ENCODE data around the gene LNX1. TPM values are rescaled to one million over a fixed set of nuclear protein-coding genes. Genes with fewer than 3 reads are reported as not detected.

LNX1 gene
- polyA plus RNA-seq, 3 donors, result 0.09 to 0.13 TPM; not detected in 1

DNA sequence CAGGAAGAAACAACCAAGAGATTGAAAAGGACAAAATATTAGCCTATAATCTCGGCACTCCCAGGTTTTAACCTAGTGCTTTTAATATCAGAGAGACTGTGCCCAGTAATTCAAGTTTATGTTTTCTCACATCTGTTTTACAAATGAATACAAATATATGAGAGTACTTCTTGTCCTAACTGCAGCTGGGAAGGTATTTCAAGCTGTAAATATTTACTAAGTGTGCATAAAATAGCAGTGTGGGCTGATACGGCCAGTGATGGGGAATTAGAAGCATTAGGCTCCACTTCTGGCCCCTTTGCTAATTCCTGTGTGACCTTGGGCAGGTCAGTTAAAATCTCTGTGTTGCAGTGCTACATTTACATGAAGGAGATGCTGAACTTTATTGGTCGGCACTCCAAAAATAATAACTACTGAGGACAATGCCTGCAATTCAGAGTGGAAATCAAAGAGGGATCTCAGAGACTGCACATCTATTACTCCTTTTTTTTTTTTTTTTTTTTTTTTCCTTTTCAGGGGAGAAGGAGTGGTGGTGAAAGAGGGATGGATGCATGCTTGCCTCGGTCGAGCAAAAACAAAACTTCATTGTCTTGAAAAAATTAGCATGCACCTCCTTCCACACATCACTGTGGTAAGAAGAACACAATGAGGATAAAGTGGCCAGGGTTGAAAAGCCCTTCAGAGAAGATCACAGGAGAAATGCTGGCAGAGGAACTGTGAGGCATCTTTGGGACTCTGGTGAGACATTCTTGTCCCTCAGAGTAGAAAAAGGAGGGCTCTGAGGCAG, 44.6 kb upstream of the LNX1 start:
- intact Hi-C loops (cut with micrococcal nuclease), result no loop called here
- no peak overlapping the region for H2AFZ ChIP-seq (ENCODE audit: insufficient read depth, low read depth, low read length, poor library complexity, severe bottlenecking)
- peaks cover 8 to 10% of the 10 kb centered on the region in 2 donors for H3K4me1 ChIP-seq (ENCODE audit: control insufficient read depth in 1 of 2, insufficient read depth in 2 of 2, low read length in 2 of 2)
- Mint-ChIP-seq H3K9me3 (no peaks in the 10 kb centered on the region), H3K27ac (no peak overlapping the region), H3K4me1 (peaks cover 14% of the 10 kb centered on the region), H3K4me3 (no peak overlapping the region), H3K27me3 (ENCODE audit: low read depth in 3 of 3) (peaks cover 2 to 3% (median 2%) of the 10 kb centered on the region in 3 donors), H3K36me3 (no peaks in the 10 kb centered on the region)
- no peak overlapping the region for H3K27ac ChIP-seq (ENCODE audit: low read depth in 1 of 2, low read length in 2 of 2)
- no peak overlapping the region for H3K4me3 ChIP-seq (replicated peaks in 1 of 3; ENCODE audit: low read depth in 2 of 3, low read length in 3 of 3)
- no peaks in the 10 kb centered on the region for H3K79me2 ChIP-seq (ENCODE audit: insufficient read depth, low read length)
- no peaks in the 10 kb centered on the region for H4K20me1 ChIP-seq (ENCODE audit: insufficient read depth, low read length)
- no peak overlapping the region for H3K4me2 ChIP-seq (replicated peaks; ENCODE audit: extremely low read depth, low read length, poor library complexity, severe bottlenecking)
- DNase-seq, result no peak
- H3K9ac ChIP-seq (ENCODE audit: insufficient read depth, low read length, poor library complexity, severe bottlenecking), result no peak overlapping the region
- no CpG with 5 or more reads among the region's 5 CpGs for WGBS (ENCODE audit: insufficient coverage)
- no peaks in the 10 kb centered on the region for H3K27me3 ChIP-seq (ENCODE audit: control insufficient read depth in 2 of 2, insufficient read depth in 2 of 2, low read length in 2 of 2)
- TF ChIP-seq, protein P1, sequence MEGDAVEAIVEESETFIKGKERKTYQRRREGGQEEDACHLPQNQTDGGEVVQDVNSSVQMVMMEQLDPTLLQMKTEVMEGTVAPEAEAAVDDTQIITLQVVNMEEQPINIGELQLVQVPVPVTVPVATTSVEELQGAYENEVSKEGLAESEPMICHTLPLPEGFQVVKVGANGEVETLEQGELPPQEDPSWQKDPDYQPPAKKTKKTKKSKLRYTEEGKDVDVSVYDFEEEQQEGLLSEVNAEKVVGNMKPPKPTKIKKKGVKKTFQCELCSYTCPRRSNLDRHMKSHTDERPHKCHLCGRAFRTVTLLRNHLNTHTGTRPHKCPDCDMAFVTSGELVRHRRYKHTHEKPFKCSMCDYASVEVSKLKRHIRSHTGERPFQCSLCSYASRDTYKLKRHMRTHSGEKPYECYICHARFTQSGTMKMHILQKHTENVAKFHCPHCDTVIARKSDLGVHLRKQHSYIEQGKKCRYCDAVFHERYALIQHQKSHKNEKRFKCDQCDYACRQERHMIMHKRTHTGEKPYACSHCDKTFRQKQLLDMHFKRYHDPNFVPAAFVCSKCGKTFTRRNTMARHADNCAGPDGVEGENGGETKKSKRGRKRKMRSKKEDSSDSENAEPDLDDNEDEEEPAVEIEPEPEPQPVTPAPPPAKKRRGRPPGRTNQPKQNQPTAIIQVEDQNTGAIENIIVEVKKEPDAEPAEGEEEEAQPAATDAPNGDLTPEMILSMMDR (IDR thresholded peaks at IDR 0.05), result no peak
- H3K36me3 ChIP-seq (replicated peaks in 1 of 2; ENCODE audit: control insufficient read depth in 1 of 2, insufficient read depth in 2 of 2, low read length in 2 of 2), result no peaks in the 10 kb centered on the region
- no peaks in the 10 kb centered on the region for H3K9me3 ChIP-seq (replicated peaks in 1 of 2; ENCODE audit: control insufficient read depth in 1 of 2, insufficient read depth in 1 of 2, low read length in 2 of 2)

DNA sequence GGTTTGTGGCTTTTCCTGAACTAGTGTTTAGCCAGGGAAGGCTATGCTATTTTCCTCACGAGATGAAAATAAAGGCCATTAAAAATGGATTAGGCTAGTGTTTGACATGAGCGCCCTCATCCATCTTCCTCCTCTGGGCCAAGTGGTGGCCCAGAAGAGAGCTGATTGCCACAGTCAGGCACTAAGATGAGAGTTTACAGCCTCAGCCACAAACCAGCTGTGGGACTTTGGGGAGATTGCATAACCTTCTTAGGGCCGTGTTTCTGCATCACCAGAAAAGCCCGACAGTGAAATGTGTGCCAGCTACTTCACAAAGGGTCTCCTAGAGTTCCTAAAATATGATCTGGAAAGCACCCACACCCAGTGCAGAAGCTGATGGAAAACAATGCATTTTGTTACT, 42.3 kb upstream of the LNX1 start:
- intact Hi-C loops (cut with micrococcal nuclease), result no loop called here
- Histone ChIP-seq H4K20me1 (ENCODE audit: insufficient read depth, low read length) (no peaks in the 10 kb centered on the region), H2AFZ (ENCODE audit: insufficient read depth, low read depth, low read length, poor library complexity, severe bottlenecking) (no peak overlapping the region), H3K27ac (ENCODE audit: low read depth in 1 of 2, low read length in 2 of 2) (no peak overlapping the region), H3K4me2 (replicated peaks; ENCODE audit: extremely low read depth, low read length, poor library complexity, severe bottlenecking) (no peak overlapping the region), H3K4me1 (ENCODE audit: control insufficient read depth in 1 of 2, insufficient read depth in 2 of 2, low read length in 2 of 2) (peaks cover 8 to 10% of the 10 kb centered on the region in 2 donors), H3K9ac (ENCODE audit: insufficient read depth, low read length, poor library complexity, severe bottlenecking) (no peak overlapping the region), H3K27me3 (ENCODE audit: control insufficient read depth in 2 of 2, insufficient read depth in 2 of 2, low read length in 2 of 2) (no peaks in the 10 kb centered on the region), H3K36me3 (replicated peaks in 1 of 2; ENCODE audit: control insufficient read depth in 1 of 2, insufficient read depth in 2 of 2, low read length in 2 of 2) (no peaks in the 10 kb centered on the region), H3K4me3 (replicated peaks in 1 of 3; ENCODE audit: low read depth in 2 of 3, low read length in 3 of 3) (no peak overlapping the region), H3K9me3 (replicated peaks in 1 of 2; ENCODE audit: control insufficient read depth in 1 of 2, insufficient read depth in 1 of 2, low read length in 2 of 2) (no peaks in the 10 kb centered on the region), H3K79me2 (ENCODE audit: insufficient read depth, low read length) (no peaks in the 10 kb centered on the region)
- Mint-ChIP-seq H3K27me3 (ENCODE audit: low read depth in 3 of 3) (peaks cover 0 to 4% (median 3%) of the 10 kb centered on the region in 3 donors), H3K27ac (no peak overlapping the region), H3K9me3 (peaks cover 0 to 2% (median 0%) of the 10 kb centered on the region in 7 donors), H3K4me3 (no peak overlapping the region), H3K36me3 (no peaks in the 10 kb centered on the region), H3K4me1 (peaks cover 14% of the 10 kb centered on the region)
- peak; percentile 6 to 45 (median 9) for DNase-seq
- 0% methylated on average over 1 of the region's 4 CpGs for WGBS (ENCODE audit: insufficient coverage)
- TF ChIP-seq, protein P1 (IDR thresholded peaks at IDR 0.05), result no peak

All from CD14-positive monocyte (primary cell).